ENCODE measurements around the gene SH3PXD2A. TPM values are rescaled to one million over a fixed set of nuclear protein-coding genes. Genes with fewer than 3 reads are reported as not detected.

Gene SH3PXD2A
- total and polyA plus RNA-seq, 10 of the 15 experiments (the other 5 are each of a cell fraction or from before 2014, with no cell fraction given) = 0.63 to 14.0 (median 4.4) TPM

GRCh38 chr10:103742824-103743223 is 112.6 kb downstream of the SH3PXD2A start:
- BruUV-seq (replicated peaks) = no TSS peak
- H3K9me3 ChIP-seq (replicated peaks; ENCODE audit: control insufficient read depth, insufficient read depth, low read length) = no peaks in the 10 kb centered on the region
- no peak for TF ChIP-seq RFX5 (IDR thresholded peaks at IDR 0.05; ENCODE audit: low read depth, low read length)
- TF ChIP-seq MYB (IDR thresholded peaks at IDR 0.05; ENCODE audit: borderline replicate concordance, low read depth, low read length) = no peak
- TF ChIP-seq POLR2AphosphoS5 (IDR thresholded peaks at IDR 0.05; ENCODE audit: low read length) = no peak
- no peak for TF ChIP-seq MTA3 (IDR thresholded peaks at IDR 0.05; ENCODE audit: borderline replicate concordance, low read length)
- no peak for TF ChIP-seq SPI1 (IDR thresholded peaks at IDR 0.05; ENCODE audit: borderline replicate concordance, insufficient read depth, low read depth, low read length)
- no peak for TF ChIP-seq NRF1 (conservative IDR thresholded peaks at IDR 0.05; ENCODE audit: low read depth, low read length)
- TF ChIP-seq CHD2 (IDR thresholded peaks at IDR 0.05; ENCODE audit: borderline replicate concordance, low read depth, low read length) = no peak
- TF ChIP-seq E4F1 (IDR thresholded peaks at IDR 0.05; ENCODE audit: borderline replicate concordance, partially characterized antibody) = no peak
- TF ChIP-seq NFIC (IDR thresholded peaks at IDR 0.05; ENCODE audit: low read depth, low read length) = no peak
- no peak for TF ChIP-seq ASH2L (IDR thresholded peaks at IDR 0.05; ENCODE audit: borderline replicate concordance, low read depth)
- TF ChIP-seq E2F8 (IDR thresholded peaks at IDR 0.05; ENCODE audit: low read depth, partially characterized antibody) = no peak
- no peaks in the 10 kb centered on the region for H3K36me3 ChIP-seq (ENCODE audit: control insufficient read depth in 2 of 2, insufficient read depth in 2 of 2, low read length in 1 of 2)
- no peaks in the 10 kb centered on the region for H3K79me2 ChIP-seq (ENCODE audit: control insufficient read depth, insufficient read depth, low read length)
- ChIA-PET POLR2A (no interaction called here), SMC1A (ENCODE audit: uncharacterized antibody, unreplicated experiment) (interaction anchor here (1.5 kb wide), 1 partner anchor 24 kb away, joined by 3 read pairs; no protein-coding TSS in a partner anchor), CTCF (interaction anchor here (0.6 kb wide), 1 partner anchor 50 kb away, joined by 3 read pairs; no protein-coding TSS in a partner anchor), RAD21 (ENCODE audit: unreplicated experiment) (no interaction called here)
- FAIRE-seq (no peak), DNase-seq (ENCODE audit: low read depth, low spot score) (no peak), ATAC-seq (no peak)
- in situ Hi-C loops (cut with MboI) (no loop called here), intact Hi-C loops (cut with micrococcal nuclease; ENCODE audit: unreplicated experiment) (no loop called here)
- 67% methylated on average over 6 of the region's 6 CpGs for WGBS (ENCODE audit: insufficient coverage, insufficient replicate concordance, low lambda C conversion rate, missing lambda C conversion rate)
- no peak overlapping the region for H3K27ac ChIP-seq (ENCODE audit: control insufficient read depth, insufficient read depth)
- H3K27me3 ChIP-seq (replicated peaks in 1 of 2; ENCODE audit: control insufficient read depth in 2 of 2, insufficient read depth in 2 of 2, low read length in 1 of 2) = no peaks in the 10 kb centered on the region; a peak in 1 of 4 replicates
- no peak overlapping the region for H3K4me3 ChIP-seq
- no peaks in the 10 kb centered on the region for H3K4me1 ChIP-seq (ENCODE audit: control insufficient read depth, insufficient read depth, low read length)
- no peak overlapping the region for H2AFZ ChIP-seq (ENCODE audit: control insufficient read depth, low read depth, low read length)
- no peak overlapping the region for H3K9ac ChIP-seq (ENCODE audit: control insufficient read depth, insufficient read depth, low read length)
- no peak overlapping the region for H3K4me2 ChIP-seq (ENCODE audit: control insufficient read depth, insufficient read depth)
- H4K20me1 ChIP-seq (ENCODE audit: control insufficient read depth, insufficient read depth) = no peaks in the 10 kb centered on the region

Data from GM12878 (cell line).